A204.1 (cell line): ENCODE measurements around the gene RIPK4.

ENCODE experiments used
- FAIRE-seq: peaks from 2 replicates; lab custom pipeline; 2012; peaks lifted over from hg19 to GRCh38; lab: Jason Lieb, UNC

RIPK4 gene

DNA sequence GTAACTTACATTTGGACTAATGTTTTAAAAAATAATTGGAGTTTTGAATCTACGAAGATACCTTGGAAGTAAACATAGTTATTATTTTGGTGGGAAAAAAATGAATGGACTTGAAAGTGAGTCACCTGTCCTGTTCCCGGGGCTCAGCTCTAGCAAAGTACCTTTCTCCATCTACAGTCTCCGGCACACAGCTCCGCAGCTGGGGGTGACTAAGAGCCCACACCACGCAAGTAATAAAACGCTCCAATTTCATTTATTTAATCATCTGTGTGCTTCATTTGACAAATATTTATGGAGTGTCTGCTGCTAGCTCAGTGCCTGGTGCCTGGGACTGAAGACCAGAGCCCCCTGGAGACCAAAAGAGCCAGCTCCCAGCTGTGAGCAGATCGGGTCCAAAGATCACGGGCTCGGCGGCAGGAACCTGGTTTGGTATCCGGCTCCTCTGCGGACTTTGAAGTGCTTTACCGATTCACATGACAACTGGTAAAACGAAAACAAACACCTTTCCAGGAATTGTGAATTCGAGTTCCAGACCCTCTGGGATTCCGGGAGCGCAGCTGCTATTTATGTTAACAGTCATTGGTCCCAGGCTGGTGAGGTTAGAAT is 1.7 kb upstream of the RIPK4 start:
- FAIRE-seq: no peak

DNA sequence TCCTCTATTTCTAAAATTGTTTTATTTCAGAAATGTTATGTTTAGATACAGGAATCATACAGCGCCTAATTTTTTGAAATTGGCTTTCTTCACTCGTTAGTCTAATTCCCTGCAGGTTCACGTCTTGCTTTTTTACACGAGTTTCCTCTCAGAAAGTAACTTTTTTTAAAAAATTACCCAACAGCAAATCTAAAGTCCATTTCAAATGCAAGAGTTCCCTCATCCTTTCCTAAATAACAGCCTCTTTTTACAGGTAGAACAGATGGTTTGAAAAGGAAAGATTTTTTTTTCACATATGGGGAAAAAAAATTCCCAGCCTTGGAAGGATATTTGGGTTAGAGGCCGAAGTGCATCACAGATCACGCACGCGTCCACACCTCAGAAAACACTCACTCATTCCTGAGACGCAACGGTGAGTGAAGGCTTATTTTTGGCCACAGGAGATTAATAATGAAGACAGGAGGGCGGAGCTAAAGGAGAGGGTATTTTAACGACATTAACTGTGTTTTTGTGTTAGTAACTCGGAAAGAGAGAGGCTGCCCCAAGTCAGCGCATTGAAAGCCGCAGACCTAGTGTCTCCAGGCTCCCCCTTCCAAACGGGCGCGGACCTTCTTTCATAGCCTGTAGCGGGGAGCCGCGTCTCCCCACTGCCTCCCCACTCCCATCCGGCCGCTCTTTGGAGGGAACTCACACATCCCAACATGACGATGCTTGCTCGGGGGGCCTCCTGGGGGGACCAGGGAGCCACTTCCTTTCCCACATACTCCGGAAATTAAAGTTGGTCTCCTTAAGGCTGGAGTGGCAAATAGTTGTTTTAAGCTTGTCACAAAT is 969 bp upstream of the RIPK4 start:
- no peak for FAIRE-seq

DNA sequence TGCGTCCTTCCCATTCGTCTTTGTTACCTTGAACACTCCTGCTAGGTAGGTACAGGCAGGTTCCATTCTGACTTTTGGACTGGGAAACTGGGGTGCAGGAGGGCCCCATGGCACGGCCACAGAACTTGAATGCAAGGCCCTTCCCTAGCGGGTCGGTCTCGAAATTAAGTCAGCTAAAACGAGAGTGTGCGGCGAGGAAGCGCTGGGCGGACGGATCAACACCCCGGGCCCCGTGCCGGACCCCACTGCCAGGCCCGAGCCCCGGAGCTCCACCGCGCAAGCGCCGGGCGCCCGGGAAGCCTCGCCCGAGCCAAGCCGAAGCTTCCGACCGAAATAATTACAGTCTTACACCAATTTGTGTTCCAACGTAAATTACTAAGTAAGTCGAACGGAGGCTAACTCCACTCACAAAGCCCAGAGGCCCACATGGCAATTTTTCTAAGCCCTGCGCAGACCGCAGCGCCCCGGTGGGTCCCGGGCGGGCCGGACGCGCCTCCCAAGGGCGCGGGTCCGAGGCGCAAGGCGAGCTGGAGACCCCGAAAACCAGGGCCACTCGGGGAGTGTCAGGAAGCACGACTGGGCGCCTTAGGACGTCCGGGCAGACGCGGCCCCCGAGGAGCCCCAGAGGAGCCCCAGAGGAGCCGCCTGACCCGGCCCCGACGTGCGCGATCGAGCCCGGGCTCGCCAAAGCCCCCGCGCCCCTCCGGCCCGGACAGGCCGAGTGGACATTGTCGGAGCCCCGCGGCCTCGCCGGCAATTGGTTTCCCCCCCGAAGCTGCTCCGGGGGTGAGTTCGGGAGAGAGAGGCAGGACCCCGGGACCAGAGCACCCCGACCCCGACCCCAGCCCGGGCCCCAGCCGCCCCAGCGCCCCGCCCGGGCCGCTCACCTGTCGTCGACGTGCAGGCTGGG is 624 bp downstream of the RIPK4 start:
- FAIRE-seq: no peak

DNA sequence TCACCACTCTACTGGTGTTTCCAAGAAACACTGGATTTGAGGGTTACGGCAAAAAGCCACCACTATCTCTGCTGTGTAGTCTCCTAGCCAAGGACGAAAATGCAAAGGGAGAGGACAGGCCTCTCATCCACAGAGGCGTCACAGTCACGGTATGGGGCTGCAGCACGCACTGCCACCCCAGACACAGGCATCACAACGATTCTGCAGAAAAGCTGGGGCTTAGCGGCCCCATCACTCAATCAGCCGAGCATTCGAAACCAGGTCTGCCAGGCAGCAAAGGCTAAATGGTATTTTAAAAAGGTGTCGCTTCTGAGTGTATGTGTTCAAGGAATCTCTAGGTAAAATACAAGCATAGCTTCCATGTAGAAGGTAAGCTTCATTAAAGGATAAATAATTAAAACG is 1.4 kb downstream of the RIPK4 start:
- FAIRE-seq: no peak

GRCh38 chr21:41764558-41765419 is 2.1 kb downstream of the RIPK4 start:
- no peak for FAIRE-seq

GRCh38 chr21:41763996-41764395 is 2.9 kb downstream of the RIPK4 start:
- FAIRE-seq: no peak

DNA sequence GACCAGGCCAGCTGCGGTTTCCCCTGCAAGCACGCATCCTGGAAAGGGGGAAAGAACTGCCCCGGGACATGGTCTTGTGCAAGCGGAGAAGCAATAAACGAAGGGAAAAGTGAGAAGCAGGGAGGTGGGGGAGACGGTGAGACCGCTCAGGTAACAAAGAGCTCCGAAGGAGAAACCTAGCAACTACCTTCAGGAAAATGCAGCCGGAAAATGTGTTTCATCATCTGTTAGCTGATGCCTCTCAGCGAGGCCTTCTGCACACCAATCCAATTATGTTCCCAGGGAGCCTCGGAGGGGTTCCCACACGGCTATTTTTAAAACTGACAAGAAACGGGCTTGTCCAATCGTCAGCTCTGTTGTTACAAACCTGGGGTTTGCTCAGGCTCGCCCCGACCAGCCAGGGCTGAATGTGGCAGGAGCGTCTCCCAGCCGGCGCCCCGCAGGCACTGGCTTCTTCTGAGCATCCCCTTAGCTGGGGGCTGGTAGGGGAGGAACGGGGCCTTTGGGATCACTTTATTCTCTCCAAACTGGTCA is 3.4 kb downstream of the RIPK4 start:
- FAIRE-seq: no peak

- FAIRE-seq: no peak
Measured at GRCh38 chr21:41762753-41763152, 4.1 kb downstream of the RIPK4 start.

DNA sequence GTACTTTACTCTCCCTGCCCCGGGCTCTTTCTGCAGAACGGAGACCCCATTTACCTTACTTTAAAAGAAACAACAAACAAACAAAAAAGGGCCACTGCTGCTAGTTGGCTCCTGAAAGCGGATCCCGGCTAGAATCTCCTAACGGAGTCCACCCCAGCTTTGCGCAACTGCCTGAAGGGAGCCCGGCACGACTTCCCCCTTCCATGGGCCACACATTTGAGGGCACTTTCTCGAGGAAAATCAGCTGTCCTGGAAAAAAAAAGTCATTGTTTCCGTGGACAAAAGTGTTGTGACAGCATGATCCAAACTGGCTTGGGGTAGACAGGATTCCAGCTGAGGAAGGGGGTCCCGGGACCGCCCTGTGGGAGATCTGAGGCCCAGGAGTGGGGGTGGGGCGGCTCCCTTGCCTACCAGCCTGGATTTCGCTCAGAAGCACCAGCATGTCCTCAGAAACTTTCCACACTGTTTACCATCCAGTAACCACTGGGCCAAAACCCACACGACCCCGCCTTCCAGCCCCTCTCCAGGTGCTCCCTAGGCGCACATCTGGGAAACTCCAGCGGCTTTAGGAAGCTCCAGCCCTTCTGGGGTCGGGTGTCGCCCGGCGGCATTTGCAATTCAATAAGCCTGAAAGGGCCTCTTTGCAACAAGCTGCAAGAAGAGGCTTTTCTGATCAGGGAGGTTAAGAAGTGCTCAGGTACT is 4.8 kb downstream of the RIPK4 start:
- no peak for FAIRE-seq

- no peak for FAIRE-seq
Measured at GRCh38 chr21:41761211-41761933, 5.5 kb downstream of the RIPK4 start.

DNA sequence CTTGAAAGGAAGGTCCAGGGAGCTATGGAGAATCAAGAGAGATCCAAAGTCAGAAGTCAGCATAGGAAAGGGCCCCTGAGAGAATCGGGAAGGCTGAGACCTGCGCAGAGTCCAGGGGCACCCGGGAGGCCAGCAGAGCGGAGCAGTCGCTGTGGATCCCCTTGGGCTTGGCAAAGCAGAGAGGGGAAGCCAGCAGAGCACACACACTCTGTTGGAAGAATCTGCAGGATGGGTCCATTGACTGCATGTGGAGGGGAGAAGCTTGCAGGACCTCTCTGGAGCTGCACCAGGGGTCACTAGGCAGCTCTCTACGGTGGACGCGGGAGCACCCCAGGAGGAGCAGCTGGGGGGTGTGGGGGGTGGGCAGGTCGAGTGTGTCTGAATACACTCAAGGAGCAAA is 6.4 kb downstream of the RIPK4 start:
- FAIRE-seq: no peak

GRCh38 chr21:41759926-41760325 is 6.9 kb downstream of the RIPK4 start:
- FAIRE-seq: no peak

DNA sequence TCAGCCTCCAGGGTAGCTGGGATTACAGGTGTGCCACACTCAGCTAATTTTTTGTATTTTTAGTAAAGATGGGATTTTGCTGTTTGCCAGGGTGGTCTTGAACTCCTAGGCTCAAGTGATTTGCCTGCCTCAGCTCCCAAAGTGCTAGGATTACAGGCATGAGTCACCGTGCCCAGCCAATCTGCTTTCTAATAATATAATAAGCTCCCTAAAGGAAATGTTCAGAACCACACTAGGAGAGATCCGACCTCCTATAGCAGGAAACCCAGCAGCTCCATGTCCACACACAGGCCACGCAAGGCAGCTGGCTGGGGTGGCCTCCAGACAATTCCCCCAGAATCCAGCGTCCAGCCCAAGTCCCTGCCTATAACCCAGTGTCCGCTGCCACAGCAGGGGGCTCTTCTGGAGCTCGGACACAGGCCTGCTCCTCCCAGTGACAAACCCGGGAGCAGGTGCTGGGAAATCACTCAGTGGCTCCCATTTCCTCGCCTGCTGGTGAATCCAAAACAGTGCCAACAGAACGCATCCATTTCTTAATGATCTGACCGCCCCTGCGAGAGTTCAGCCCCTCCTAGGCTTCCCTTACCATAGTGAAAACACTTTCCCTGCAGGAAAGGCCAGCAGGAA is 7.5 kb downstream of the RIPK4 start:
- no peak for FAIRE-seq

DNA sequence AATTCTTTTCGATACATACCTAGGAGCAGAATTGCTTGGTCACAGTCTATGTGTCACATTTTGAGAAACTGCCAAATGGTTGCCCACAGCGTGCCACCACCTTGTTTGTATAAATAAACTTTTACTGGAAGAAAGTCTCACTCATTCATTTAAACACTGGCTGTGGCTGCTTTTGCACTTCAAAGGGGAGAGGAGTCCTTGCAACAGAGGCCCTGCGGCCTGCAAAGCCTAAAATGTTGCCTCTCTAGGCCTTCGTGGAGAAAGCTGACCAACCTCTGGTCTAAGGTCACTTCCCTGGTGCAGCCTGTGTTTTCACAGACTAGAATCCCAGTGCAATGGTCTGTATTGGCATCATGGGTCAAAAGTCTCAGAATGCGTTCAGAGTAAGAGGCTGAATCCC is 8.3 kb downstream of the RIPK4 start:
- FAIRE-seq: no peak

DNA sequence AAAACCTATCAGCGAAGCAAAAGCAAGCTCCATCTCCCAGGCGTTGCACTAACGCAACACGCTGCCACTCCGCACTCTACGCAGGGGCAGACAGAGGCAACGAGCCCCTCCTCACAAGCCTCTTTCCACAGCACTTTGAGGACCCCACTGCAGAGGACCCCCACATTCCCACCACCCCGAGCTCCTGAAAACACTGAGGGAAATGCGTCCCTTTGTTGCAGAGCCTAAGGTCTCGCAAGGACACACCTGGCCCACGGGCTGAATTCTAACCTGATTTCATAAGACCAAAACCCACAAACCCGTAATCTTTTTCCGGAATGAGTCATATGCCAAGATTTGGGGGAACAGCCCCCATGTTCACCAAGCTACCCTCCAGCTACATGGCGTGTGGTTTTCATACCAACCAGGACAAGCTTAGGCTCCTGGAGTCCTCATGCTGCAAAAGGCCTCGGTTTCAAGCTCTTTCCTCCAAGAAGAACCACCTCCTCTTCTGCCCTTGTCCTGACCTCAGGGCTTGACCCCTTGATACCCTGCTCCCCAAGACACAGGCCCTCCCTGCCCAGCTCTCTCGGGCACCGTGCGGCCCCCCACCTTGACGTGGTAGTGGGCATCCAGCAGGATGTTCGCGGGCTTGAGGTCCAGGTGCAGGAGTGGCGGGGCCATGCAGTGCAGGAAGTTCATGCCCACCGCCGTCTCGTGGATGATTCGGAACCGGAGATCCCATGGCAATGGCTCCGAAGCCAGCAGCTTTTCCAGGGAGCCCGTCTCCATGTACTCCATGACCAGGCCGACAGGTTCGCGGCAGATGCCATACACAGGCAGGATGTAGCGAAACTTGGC is 10.7 kb downstream of the RIPK4 start:
- no peak for FAIRE-seq

DNA sequence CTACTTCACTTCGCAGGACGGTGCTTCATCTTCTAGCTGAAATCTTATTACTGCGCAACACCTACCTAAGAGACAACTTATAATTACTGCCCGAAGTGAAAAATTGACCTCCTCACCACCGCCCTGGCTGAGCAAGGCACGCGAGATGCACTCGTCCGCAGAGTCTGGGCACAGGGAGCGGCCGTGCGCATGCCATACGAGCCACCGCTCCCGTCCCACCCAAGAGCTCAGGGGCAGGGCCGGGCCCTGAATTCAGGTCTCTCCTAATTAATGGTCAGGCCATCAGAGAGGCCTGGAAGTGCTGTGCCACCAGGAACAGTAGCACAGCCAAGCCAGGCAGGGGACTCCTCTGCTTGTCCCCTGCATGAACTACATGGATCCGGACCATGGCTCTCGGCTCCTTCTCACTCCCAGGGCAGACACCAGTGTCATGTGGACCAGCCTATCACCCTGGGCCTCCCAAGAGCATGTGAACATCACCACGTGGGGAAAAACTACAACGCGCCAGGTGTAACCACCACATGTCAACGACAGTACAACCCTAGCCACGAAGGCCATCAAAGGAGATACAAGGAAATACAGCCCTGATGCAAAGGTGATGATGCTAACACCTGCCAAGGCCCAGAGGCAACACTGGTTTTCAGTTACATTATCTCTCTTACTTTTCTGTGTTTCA is 11.5 kb downstream of the RIPK4 start:
- no peak for FAIRE-seq

GRCh38 chr21:41754479-41754891 is 12.4 kb downstream of the RIPK4 start:
- FAIRE-seq: no peak
